Neural cell (in vitro differentiated cells): Measurements from ENCODE around the gene DAP3. TPM values are rescaled to one million over a fixed set of nuclear protein-coding genes. Genes with fewer than 3 reads are reported as not detected.
"Not testable (repeated sequence)": the region's sequence is repeated elsewhere in the genome, so short reads cannot be mapped to it uniquely, and the experiment has no call there.

ENCODE experiments used
- H2AFZ ChIP-seq: fragments of 200-600, 300-800 bp; sonication (generic), shearing (Covaris generic); 2 replicates; pipeline ENCODE4 v1.6.0; 2014; ENCODE audit warnings: low read depth, mild to moderate bottlenecking, antibody characterized with exemption, low read length, moderate library complexity
- H3F3A ChIP-seq: fragments of 200-600 bp; shearing (Covaris generic); 2 replicates; pipeline ENCODE4 v1.6.1; 2016; ENCODE audit warnings: mild to moderate bottlenecking, moderate library complexity, mixed read lengths, antibody characterized with exemption, low read length; ENCODE audit not compliant: insufficient read depth, poor library complexity, severe bottlenecking
- H3K27ac ChIP-seq: fragments of 200-600, 300-800 bp; sonication (generic), shearing (Covaris generic); 2 replicates; pipeline ENCODE4 v1.5.1; 2014; ENCODE audit warnings: mild to moderate bottlenecking, low read length, moderate library complexity
- H3K27me3 ChIP-seq: fragments of 300-800, 200-600 bp; sonication (generic), shearing (Covaris generic); 2 replicates; pipeline ENCODE4 v1.6.0; 2014; ENCODE audit warnings: mild to moderate bottlenecking, low read depth, low read length, moderate library complexity; ENCODE audit not compliant: insufficient read depth
- H3K36me3 ChIP-seq: fragments of 300-800, 200-600 bp; sonication (generic), shearing (Covaris generic); 2 replicates; pipeline ENCODE4 v1.5.1; 2014; ENCODE audit warnings: mild to moderate bottlenecking, antibody characterized with exemption, low read length, moderate library complexity; ENCODE audit not compliant: insufficient read depth
- H3K4me2 ChIP-seq: fragments of 300-800, 200-600 bp; sonication (generic), shearing (Covaris generic); 2 replicates; pipeline ENCODE4 v1.6.0; 2014; ENCODE audit warnings: mild to moderate bottlenecking, low read length
- H3K4me3 ChIP-seq: fragments of 300-800, 200-600 bp; sonication (generic), shearing (Covaris generic); 2 replicates; pipeline ENCODE4 v1.5.1; 2014; ENCODE audit warnings: mild to moderate bottlenecking, low read length, moderate library complexity
- H3K79me2 ChIP-seq: fragments of 200-600 bp; shearing (Covaris generic); replicated peaks from 2 replicates; pipeline ENCODE4 v1.6.0; 2014; ENCODE audit warnings: mild to moderate bottlenecking, low read length, moderate library complexity; ENCODE audit not compliant: insufficient read depth
- H3K9ac ChIP-seq: fragments of 300-800, 200-600 bp; sonication (generic), shearing (Covaris generic); 2 replicates; pipeline ENCODE4 v1.6.1; 2016; ENCODE audit warnings: mild to moderate bottlenecking, low read length, mixed read lengths
- H3K9me2 ChIP-seq: fragments of 200-600 bp; shearing (Covaris generic); 2 replicates; pipeline ENCODE4 v1.6.1; 2016; ENCODE audit warnings: mild to moderate bottlenecking, low read length, mixed read lengths; ENCODE audit not compliant: insufficient read depth
- H3K9me3 ChIP-seq: fragments of 200-600, 300-800 bp; sonication (generic), shearing (Covaris generic); 2 replicates; pipeline ENCODE4 v1.6.1; 2016; ENCODE audit warnings: mild to moderate bottlenecking, mixed run types, low read length, moderate library complexity, mixed read lengths
- H4K20me1 ChIP-seq: fragments of 200-600 bp; shearing (Covaris generic); 2 replicates; pipeline ENCODE4 v1.6.1; 2016; ENCODE audit warnings: mild to moderate bottlenecking, mixed run types; ENCODE audit not compliant: insufficient read depth
- CTCF ChIP-seq: fragments of 450-650 bp; IDR thresholded peaks from 2 replicates; pipeline ENCODE4 v1.5.1; 2014; ENCODE audit warnings: antibody characterized with exemption, mild to moderate bottlenecking, moderate library complexity; ENCODE audit not compliant: poor library complexity, severe bottlenecking
- EP300 ChIP-seq: fragments of 450-650 bp; conservative IDR thresholded peaks from 2 replicates; pipeline ENCODE4 v1.6.1; 2014; ENCODE audit warnings: antibody characterized with exemption, mild to moderate bottlenecking, moderate library complexity; ENCODE audit not compliant: poor library complexity, severe bottlenecking
- EZH2 ChIP-seq: fragments of 200-600, 300-800 bp; shearing (Covaris generic), sonication (generic); IDR thresholded peaks from 2 replicates; pipeline ENCODE4 v1.6.1; 2014; ENCODE audit warnings: antibody characterized with exemption, low read length, borderline replicate concordance, mild to moderate bottlenecking; ENCODE audit not compliant: insufficient read depth, poor library complexity, severe bottlenecking
- MXI1 ChIP-seq: fragments of 450-650 bp; conservative IDR thresholded peaks from 2 replicates; pipeline ENCODE4 v1.6.1; 2014; ENCODE audit warnings: antibody characterized with exemption, mild to moderate bottlenecking; ENCODE audit not compliant: poor library complexity, severe bottlenecking
- POLR2AphosphoS5 ChIP-seq: IDR thresholded peaks from 2 replicates; pipeline ENCODE4 v1.6.1; 2012
- RAD21 ChIP-seq: fragments of 450-650 bp; conservative IDR thresholded peaks from 2 replicates; pipeline ENCODE4 v1.6.1; 2014; ENCODE audit warnings: antibody characterized with exemption, mild to moderate bottlenecking, moderate library complexity
- REST ChIP-seq: IDR thresholded peaks from 2 replicates; pipeline ENCODE4 v1.6.1; 2012; ENCODE audit warnings: borderline replicate concordance
- SMC3 ChIP-seq: fragments of 450-650 bp; conservative IDR thresholded peaks from 2 replicates; pipeline ENCODE4 v1.6.1; 2014; ENCODE audit warnings: antibody characterized with exemption, mild to moderate bottlenecking, moderate library complexity; ENCODE audit not compliant: poor library complexity
- TAF1 ChIP-seq: IDR thresholded peaks from 2 replicates; pipeline ENCODE4 v1.6.1; 2012; ENCODE audit warnings: low read depth
- polyA plus RNA-seq: library from polyadenylated mRNA; depleted of rRNA; stranded (reverse); fragments of >200 nt; gene quantifications from 2 replicates; pipeline ENCODE4 v1.2.3, GENCODE V29; 2014

Gene DAP3
- polyA plus RNA-seq, 1 donor from 2014 or later: 180 TPM

GRCh38 chr1:155652951-155653350, 35.9 kb upstream of the DAP3 start:
- no peak overlapping the region for H3K4me2 ChIP-seq
- no peak overlapping the region for H2AFZ ChIP-seq
- H3K9me3 ChIP-seq: no peaks in the 10 kb centered on the region
- H4K20me1 ChIP-seq: no peaks in the 10 kb centered on the region
- no peak overlapping the region for H3K4me3 ChIP-seq
- H3K36me3 ChIP-seq: no peaks in the 10 kb centered on the region
- no peaks in the 10 kb centered on the region for H3K9me2 ChIP-seq
- TF ChIP-seq POLR2AphosphoS5 (no peak), CTCF (no peak), EZH2 (no peak), MXI1 (no peak), RAD21 (no peak), EP300 (no peak), TAF1 (no peak), REST (no peak), SMC3 (no peak)
- no peaks in the 10 kb centered on the region for H3K79me2 ChIP-seq
- no peaks in the 10 kb centered on the region for H3F3A ChIP-seq
- H3K9ac ChIP-seq: no peak overlapping the region
- H3K27me3 ChIP-seq: no peaks in the 10 kb centered on the region
- H3K27ac ChIP-seq: no peak overlapping the region

- H2AFZ ChIP-seq: no peak overlapping the region
- no peak overlapping the region for H3K27ac ChIP-seq
- H3K9me3 ChIP-seq: no peaks in the 10 kb centered on the region
- H3F3A ChIP-seq: no peaks in the 10 kb centered on the region
- no peak overlapping the region for H3K4me2 ChIP-seq
- H3K36me3 ChIP-seq: no peaks in the 10 kb centered on the region
- H3K27me3 ChIP-seq: no peaks in the 10 kb centered on the region
- no peak overlapping the region for H3K4me3 ChIP-seq
- H3K79me2 ChIP-seq: no peaks in the 10 kb centered on the region
- H3K9ac ChIP-seq: no peak overlapping the region
- TF ChIP-seq POLR2AphosphoS5 (no peak), EZH2 (no peak), CTCF (no peak), REST (no peak), RAD21 (no peak), MXI1 (no peak)
- H4K20me1 ChIP-seq: no peaks in the 10 kb centered on the region
- no peaks in the 10 kb centered on the region for H3K9me2 ChIP-seq
Measured at GRCh38 chr1:155657463-155657862, 31.4 kb upstream of the DAP3 start.

DNA sequence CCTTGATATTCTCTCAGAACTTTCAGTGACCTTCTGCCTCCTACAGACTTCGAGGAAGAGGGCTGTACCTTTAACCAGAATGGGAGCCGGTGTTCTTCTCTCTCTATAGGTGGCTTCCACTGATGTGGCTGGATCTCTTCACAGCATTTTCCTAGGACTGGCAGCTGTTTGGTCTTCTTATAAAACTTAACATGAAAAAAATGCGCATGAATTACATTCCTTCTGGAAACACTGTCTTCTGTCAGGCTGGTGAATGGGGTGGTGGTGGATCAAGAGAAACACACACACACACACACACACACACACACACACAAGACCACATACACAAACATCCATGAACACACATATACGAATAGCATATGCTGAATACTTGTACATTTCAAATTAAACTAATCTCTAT, 27.7 kb upstream of the DAP3 start:
- H3K9me2 ChIP-seq, H3K9me3 ChIP-seq, H3K79me2 ChIP-seq, H3K4me2 ChIP-seq, H3K27ac ChIP-seq, H2AFZ ChIP-seq, H4K20me1 ChIP-seq, H3F3A ChIP-seq, H3K36me3 ChIP-seq, H3K4me3 ChIP-seq, H3K27me3 ChIP-seq, H3K9ac ChIP-seq: not testable (repeated sequence)
